ENCODE data around the gene GGT7.

GRCh38 chr20:34888468-34888867, 15.8 kb upstream of the GGT7 start:
- TF ChIP-seq ATF3 (IDR thresholded peaks at IDR 0.05) = no peak
- no peak for TF ChIP-seq CTCF (IDR thresholded peaks at IDR 0.05; ENCODE audit: low read depth, low read length, missing input control)
- TF ChIP-seq MAX (IDR thresholded peaks at IDR 0.05) = no peak
- no peak for TF ChIP-seq SP1 (IDR thresholded peaks at IDR 0.05)
- no peak for TF ChIP-seq GABPA (IDR thresholded peaks at IDR 0.05 in 1 of 2, conservative IDR thresholded peaks at IDR 0.05 in 1 of 2)
- no peak for TF ChIP-seq YY1 (IDR thresholded peaks at IDR 0.05)
- TF ChIP-seq RAD21 (IDR thresholded peaks at IDR 0.05) = no peak
- no peak for TF ChIP-seq REST (IDR thresholded peaks at IDR 0.05)
- TF ChIP-seq TAF1 (conservative IDR thresholded peaks at IDR 0.05) = no peak
- TF ChIP-seq HNF4G (IDR thresholded peaks at IDR 0.05) = no peak
- no peak for TF ChIP-seq NR2F2 (IDR thresholded peaks at IDR 0.05)
- no peak for TF ChIP-seq EGR1 (IDR thresholded peaks at IDR 0.05; ENCODE audit: low read depth in 2 of 2)
- no peak for TF ChIP-seq RXRA (IDR thresholded peaks at IDR 0.05)

All from liver (tissue), 3 donors.